ENCODE measurements around the gene CDH4. TPM values are rescaled to one million over a fixed set of nuclear protein-coding genes. Genes with fewer than 3 reads are reported as not detected.

CDH4 gene
- total RNA-seq, 1 experiment from 2014 or later, result 25.0 TPM

DNA sequence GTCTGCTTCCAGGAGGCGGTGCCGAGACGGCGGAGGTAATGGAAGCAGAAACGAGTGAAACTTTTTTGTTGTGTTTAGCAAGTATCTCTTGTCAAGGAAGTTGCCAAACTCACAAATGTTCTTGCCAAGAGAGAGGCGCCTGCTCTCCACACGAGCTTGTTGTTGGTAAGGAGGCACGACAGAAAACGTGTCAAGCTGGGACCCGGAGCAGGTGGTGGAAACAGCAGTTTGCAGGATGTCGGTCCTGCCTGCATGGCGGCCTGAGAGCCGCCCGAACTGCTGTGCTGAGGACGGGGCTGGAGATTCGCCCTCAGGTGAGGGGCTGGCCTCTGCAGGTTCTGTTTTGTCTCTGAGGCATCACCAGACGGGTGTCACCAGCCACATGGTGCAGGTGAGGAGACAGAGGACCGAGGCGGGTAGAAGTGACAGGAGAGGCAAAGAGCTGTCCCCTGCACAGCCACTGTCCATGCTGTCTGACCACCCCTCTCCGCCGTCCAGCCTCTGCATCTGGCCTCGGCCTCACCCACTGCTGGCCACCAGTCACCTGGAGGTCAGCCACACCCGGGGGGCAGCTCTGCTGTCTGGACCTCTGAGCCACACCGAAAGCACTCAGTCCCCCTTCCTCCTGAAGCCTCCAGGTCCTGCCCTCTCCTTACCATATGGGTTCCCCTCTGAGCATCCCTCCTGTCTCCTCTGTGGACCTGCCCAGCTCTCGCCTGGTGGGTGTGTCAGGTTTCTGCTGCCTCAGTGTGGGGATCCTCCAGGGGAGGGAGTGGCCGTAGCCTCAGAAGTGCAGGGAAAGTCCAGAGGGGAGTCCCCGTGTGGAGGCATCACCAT is 552.1 kb downstream of the CDH4 start:
- intact Hi-C loops (cut with micrococcal nuclease), result no loop called here
- Mint-ChIP-seq H3K9me3 (ENCODE audit: unreplicated experiment) (no peaks in the 10 kb centered on the region), H3K27ac (ENCODE audit: low read depth, unreplicated experiment) (no peak overlapping the region), H3K4me1 (ENCODE audit: insufficient read depth, unreplicated experiment) (no peaks in the 10 kb centered on the region), H3K27me3 (ENCODE audit: insufficient read depth, unreplicated experiment) (no peaks in the 10 kb centered on the region), H3K36me3 (ENCODE audit: insufficient read depth, unreplicated experiment) (no peaks in the 10 kb centered on the region), H3K4me3 (ENCODE audit: unreplicated experiment) (no peak overlapping the region)
- no peak for DNase-seq (ENCODE audit: unreplicated experiment)
- ChIA-PET CTCF (no interaction called here), POLR2A (no interaction called here)
- BruUV-seq (replicated peaks), result no TSS peak
- no peak for TF ChIP-seq CTCF (IDR thresholded peaks at IDR 0.05; ENCODE audit: unreplicated experiment)

GRCh38 chr20:61804752-61805295 is 552.8 kb downstream of the CDH4 start:
- H3K27ac Mint-ChIP-seq (ENCODE audit: low read depth, unreplicated experiment), result no peak overlapping the region
- CTCF ChIA-PET, result no interaction called here

DNA sequence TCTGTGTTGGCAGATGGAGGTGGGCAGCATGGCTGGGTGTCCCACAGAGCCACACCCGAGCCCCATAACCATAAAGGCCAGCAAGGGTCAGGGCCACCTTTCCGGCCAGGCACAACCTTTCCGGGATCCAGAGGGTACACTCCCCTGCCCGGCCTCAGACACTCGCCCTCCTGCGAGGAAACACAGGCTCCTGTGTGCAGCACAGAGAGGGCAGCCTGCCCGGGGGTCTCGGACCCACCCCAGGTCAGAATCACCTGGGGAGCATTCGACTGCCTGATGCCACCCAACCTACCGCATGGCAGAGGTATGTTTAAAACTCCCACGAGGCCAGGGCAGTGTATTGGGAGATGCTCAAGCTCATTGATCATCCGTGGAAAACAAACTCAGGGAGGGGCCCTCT is 553.3 kb downstream of the CDH4 start:
- H3K27ac Mint-ChIP-seq (ENCODE audit: low read depth, unreplicated experiment), result no peak overlapping the region
- intact Hi-C loops (cut with micrococcal nuclease), result no loop called here
- H3K4me3 Mint-ChIP-seq (ENCODE audit: unreplicated experiment), result no peak overlapping the region
- H3K27me3 Mint-ChIP-seq (ENCODE audit: insufficient read depth, unreplicated experiment), result no peaks in the 10 kb centered on the region
- no peaks in the 10 kb centered on the region for H3K9me3 Mint-ChIP-seq (ENCODE audit: unreplicated experiment)
- BruUV-seq (replicated peaks), result no TSS peak
- POLR2A ChIA-PET, result no interaction called here
- H3K36me3 Mint-ChIP-seq (ENCODE audit: insufficient read depth, unreplicated experiment), result no peaks in the 10 kb centered on the region
- CTCF ChIA-PET, result no interaction called here
- H3K4me1 Mint-ChIP-seq (ENCODE audit: insufficient read depth, unreplicated experiment), result no peaks in the 10 kb centered on the region
- TF ChIP-seq CTCF (IDR thresholded peaks at IDR 0.05; ENCODE audit: unreplicated experiment), result no peak
- no peak for DNase-seq (ENCODE audit: unreplicated experiment)

More at GRCh38 chr20:61804752-61805295, 552.8 kb downstream of the CDH4 start:
- no peaks in the 10 kb centered on the region for H3K4me1 Mint-ChIP-seq (ENCODE audit: insufficient read depth, unreplicated experiment)
- no peak for TF ChIP-seq CTCF (IDR thresholded peaks at IDR 0.05; ENCODE audit: unreplicated experiment)
- no peaks in the 10 kb centered on the region for H3K9me3 Mint-ChIP-seq (ENCODE audit: unreplicated experiment)
- H3K27me3 Mint-ChIP-seq (ENCODE audit: insufficient read depth, unreplicated experiment), result no peaks in the 10 kb centered on the region
- no peaks in the 10 kb centered on the region for H3K36me3 Mint-ChIP-seq (ENCODE audit: insufficient read depth, unreplicated experiment)
- H3K4me3 Mint-ChIP-seq (ENCODE audit: unreplicated experiment), result no peak overlapping the region
- POLR2A ChIA-PET, result no interaction called here
- intact Hi-C loops (cut with micrococcal nuclease), result no loop called here
- BruUV-seq (replicated peaks), result no TSS peak
- DNase-seq (ENCODE audit: unreplicated experiment), result no peak

DNA sequence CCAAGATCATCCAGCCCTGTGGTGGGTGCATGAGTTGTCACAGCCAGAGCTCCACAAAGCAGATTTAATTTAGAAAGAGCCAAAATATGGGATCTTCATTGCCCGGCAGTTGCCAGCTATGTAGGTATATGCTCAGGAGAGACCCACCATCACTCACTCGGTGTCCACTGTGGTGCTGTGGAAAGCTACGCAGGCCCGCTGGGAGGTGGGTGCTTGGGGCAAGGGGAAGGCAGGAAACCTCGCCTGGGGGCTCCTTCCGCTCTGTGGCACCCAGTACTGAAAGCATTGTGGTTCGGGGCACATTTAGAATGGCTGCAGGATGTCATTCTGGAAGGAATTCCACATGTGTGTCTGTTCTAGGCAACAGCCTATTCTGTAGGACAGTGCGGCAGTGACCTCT is 553.7 kb downstream of the CDH4 start:
- no peaks in the 10 kb centered on the region for H3K9me3 Mint-ChIP-seq (ENCODE audit: unreplicated experiment)
- no TSS peak for BruUV-seq (replicated peaks)
- ChIA-PET CTCF (no interaction called here), POLR2A (no interaction called here)
- DNase-seq (ENCODE audit: unreplicated experiment), result no peak
- H3K36me3 Mint-ChIP-seq (ENCODE audit: insufficient read depth, unreplicated experiment), result peaks cover 2% of the 10 kb centered on the region
- H3K27ac Mint-ChIP-seq (ENCODE audit: low read depth, unreplicated experiment), result no peak overlapping the region
- no peak for TF ChIP-seq CTCF (IDR thresholded peaks at IDR 0.05; ENCODE audit: unreplicated experiment)
- H3K27me3 Mint-ChIP-seq (ENCODE audit: insufficient read depth, unreplicated experiment), result no peaks in the 10 kb centered on the region
- no peaks in the 10 kb centered on the region for H3K4me1 Mint-ChIP-seq (ENCODE audit: insufficient read depth, unreplicated experiment)
- intact Hi-C loops (cut with micrococcal nuclease), result no loop called here
- H3K4me3 Mint-ChIP-seq (ENCODE audit: unreplicated experiment), result no peak overlapping the region

Data from MCF 10A (cell line).